GM19463 (cell line): ENCODE measurements around the gene BRAT1.
"Not testable (repeated sequence)": the region's sequence is repeated elsewhere in the genome, so short reads cannot be mapped to it uniquely, and the experiment has no call there.

Experiments
- ATAC-seq: cut with Tn5 transposase; IDR thresholded peaks from one replicate; pipeline ENCODE4 v1.9.1; 2021; ENCODE audit warnings: mild to moderate bottlenecking, moderate library complexity; ENCODE audit not compliant: unreplicated experiment

Gene BRAT1

GRCh38 chr7:2539031-2539911 lies 16.1 kb downstream of the BRAT1 start:
- no peak for ATAC-seq

- ATAC-seq = no peak
Measured at GRCh38 chr7:2537981-2538851, 17.1 kb downstream of the BRAT1 start.

- ATAC-seq = not testable (repeated sequence)
Measured at GRCh38 chr7:2535872-2536627, 19.3 kb downstream of the BRAT1 start.

GRCh38 chr7:2534214-2534613 lies 21.1 kb downstream of the BRAT1 start:
- ATAC-seq = not testable (repeated sequence)

GRCh38 chr7:2533566-2533965 lies 21.8 kb downstream of the BRAT1 start:
- not testable (repeated sequence) for ATAC-seq

- not testable (repeated sequence) for ATAC-seq
Measured at GRCh38 chr7:2532816-2533215, 22.5 kb downstream of the BRAT1 start.

- not testable (repeated sequence) for ATAC-seq
Measured at GRCh38 chr7:2532199-2532772, 23.0 kb downstream of the BRAT1 start.

GRCh38 chr7:2531796-2532110 lies 23.6 kb downstream of the BRAT1 start:
- not testable (repeated sequence) for ATAC-seq

GRCh38 chr7:2530994-2531795 lies 24.1 kb downstream of the BRAT1 start:
- not testable (repeated sequence) for ATAC-seq

GRCh38 chr7:2530071-2530987 lies 25.0 kb downstream of the BRAT1 start:
- peak; percentile 48 for ATAC-seq

- peak; percentile 60 for ATAC-seq
Measured at GRCh38 chr7:2529161-2530070, 25.9 kb downstream of the BRAT1 start.

- no peak for ATAC-seq
Measured at GRCh38 chr7:2528481-2529095, 26.7 kb downstream of the BRAT1 start.

GRCh38 chr7:2527505-2528467 lies 27.5 kb downstream of the BRAT1 start:
- ATAC-seq = no peak

- no peak for ATAC-seq
Measured at GRCh38 chr7:2526659-2527504, 28.4 kb downstream of the BRAT1 start.
